ENCODE measurements around the gene EMSY.
"Not testable (repeated sequence)": the region's sequence is repeated elsewhere in the genome, so short reads cannot be mapped to it uniquely, and the experiment has no call there.

- not testable (repeated sequence) for TF ChIP-seq CTCF (IDR thresholded peaks at IDR 0.05); EZH2 (IDR thresholded peaks at IDR 0.05; ENCODE audit: borderline replicate concordance, insufficient read depth, low read depth, low read length, poor library complexity, severe bottlenecking)
Measured at GRCh38 chr11:76582471-76582870, 137.7 kb downstream of the EMSY start.
